Tibial artery (tissue), 4 donors: ENCODE data around the gene ATP11B.

Experiments
- DNase-seq, 2 donors: peaks; one replicate each; pipeline ENCODE4 v3.0.0-alpha.2; 2019
- H3K27ac ChIP-seq, 2 donors: fragments of 200-600 bp; sonication (generic) in 1 of 2; 1 replicate in 1 of 2; 2 replicates in 1 of 2; pipeline ENCODE4 v1.5.1; 2018 to 2019; ENCODE audit warnings: mild to moderate bottlenecking in 1 of 2
- H3K27me3 ChIP-seq, 2 donors: fragments of 200-600 bp; sonication (generic) in 1 of 2; one replicate each; pipeline versions ENCODE4 v1.5.1 to v1.6.0; 2016 to 2019
- H3K36me3 ChIP-seq, 3 donors: fragments of 200-600 bp; sonication (generic) in 2 of 3; one replicate each; pipeline ENCODE4 v1.5.1; 2016 to 2019; ENCODE audit warnings: mild to moderate bottlenecking in 2 of 3
- H3K4me1 ChIP-seq, 4 donors: fragments of 200-600 bp; sonication (generic) in 2 of 4; 1 replicate in 3 of 4; 2 replicates in 1 of 4; pipeline ENCODE4 v1.5.1; 2016 to 2019
- H3K4me3 ChIP-seq, 2 donors: fragments of 200-600 bp; sonication (generic) in 1 of 2; 1 replicate in 1 of 2; 2 replicates in 1 of 2; pipeline ENCODE4 v1.5.1; 2018 to 2019; ENCODE audit warnings: mild to moderate bottlenecking in 2 of 2
- H3K9me3 ChIP-seq, 3 donors: fragments of 200-600 bp; sonication (generic) in 1 of 3; one replicate each; pipeline ENCODE4 v1.5.1; 2016 to 2019
- intact Hi-C: fragments of 100-400 bp; cut with DNase I; formaldehyde crosslinking; loops from one replicate; pipeline ENCODE4 v1.15.0; 2023; ENCODE audit warnings: low total_unique reads
- TF ChIP-seq, protein P1 (sequence below), 2 experiments: fragments of 200-600 bp in 1 of 2; fragments of 450-650 bp in 1 of 2; IDR thresholded peaks; one replicate each; pipeline ENCODE4 v1.5.1; 2017 to 2019; ENCODE audit warnings: antibody characterized with exemption in 2 of 2, mild to moderate bottlenecking in 1 of 2, moderate library complexity in 1 of 2

Gene ATP11B

DNA sequence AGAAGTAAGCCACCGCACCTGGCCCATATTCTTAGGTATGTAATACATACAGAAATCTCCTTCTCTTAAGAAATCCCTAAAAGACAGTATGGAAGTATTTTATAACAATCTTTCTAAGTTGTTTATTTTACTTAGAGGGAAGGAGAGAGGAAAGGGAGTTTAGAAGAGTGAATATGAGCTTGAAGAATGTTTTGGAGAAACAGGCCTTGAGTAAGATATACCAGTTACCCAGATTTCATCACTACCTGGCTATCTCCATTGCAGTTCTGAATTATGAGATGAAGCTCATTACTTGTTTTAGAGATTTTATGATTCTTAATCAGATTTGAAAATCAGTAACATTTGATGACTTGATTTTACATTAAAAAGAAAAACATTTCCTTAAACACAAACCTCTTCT lies 115.2 kb downstream of the ATP11B start:
- H3K36me3 ChIP-seq, result peaks cover 16 to 49% (median 32%) of the 10 kb centered on the region in 3 donors
- DNase-seq, result no peak
- H3K4me1 ChIP-seq, result no peaks in the 10 kb centered on the region
- no peak overlapping the region for H3K27ac ChIP-seq
- no peak overlapping the region for H3K4me3 ChIP-seq
- intact Hi-C loops, result no loop called here
- no peaks in the 10 kb centered on the region for H3K9me3 ChIP-seq
- TF ChIP-seq, protein P1, sequence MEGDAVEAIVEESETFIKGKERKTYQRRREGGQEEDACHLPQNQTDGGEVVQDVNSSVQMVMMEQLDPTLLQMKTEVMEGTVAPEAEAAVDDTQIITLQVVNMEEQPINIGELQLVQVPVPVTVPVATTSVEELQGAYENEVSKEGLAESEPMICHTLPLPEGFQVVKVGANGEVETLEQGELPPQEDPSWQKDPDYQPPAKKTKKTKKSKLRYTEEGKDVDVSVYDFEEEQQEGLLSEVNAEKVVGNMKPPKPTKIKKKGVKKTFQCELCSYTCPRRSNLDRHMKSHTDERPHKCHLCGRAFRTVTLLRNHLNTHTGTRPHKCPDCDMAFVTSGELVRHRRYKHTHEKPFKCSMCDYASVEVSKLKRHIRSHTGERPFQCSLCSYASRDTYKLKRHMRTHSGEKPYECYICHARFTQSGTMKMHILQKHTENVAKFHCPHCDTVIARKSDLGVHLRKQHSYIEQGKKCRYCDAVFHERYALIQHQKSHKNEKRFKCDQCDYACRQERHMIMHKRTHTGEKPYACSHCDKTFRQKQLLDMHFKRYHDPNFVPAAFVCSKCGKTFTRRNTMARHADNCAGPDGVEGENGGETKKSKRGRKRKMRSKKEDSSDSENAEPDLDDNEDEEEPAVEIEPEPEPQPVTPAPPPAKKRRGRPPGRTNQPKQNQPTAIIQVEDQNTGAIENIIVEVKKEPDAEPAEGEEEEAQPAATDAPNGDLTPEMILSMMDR (IDR thresholded peaks at IDR 0.05), result no peak
- H3K27me3 ChIP-seq, result no peaks in the 10 kb centered on the region

DNA sequence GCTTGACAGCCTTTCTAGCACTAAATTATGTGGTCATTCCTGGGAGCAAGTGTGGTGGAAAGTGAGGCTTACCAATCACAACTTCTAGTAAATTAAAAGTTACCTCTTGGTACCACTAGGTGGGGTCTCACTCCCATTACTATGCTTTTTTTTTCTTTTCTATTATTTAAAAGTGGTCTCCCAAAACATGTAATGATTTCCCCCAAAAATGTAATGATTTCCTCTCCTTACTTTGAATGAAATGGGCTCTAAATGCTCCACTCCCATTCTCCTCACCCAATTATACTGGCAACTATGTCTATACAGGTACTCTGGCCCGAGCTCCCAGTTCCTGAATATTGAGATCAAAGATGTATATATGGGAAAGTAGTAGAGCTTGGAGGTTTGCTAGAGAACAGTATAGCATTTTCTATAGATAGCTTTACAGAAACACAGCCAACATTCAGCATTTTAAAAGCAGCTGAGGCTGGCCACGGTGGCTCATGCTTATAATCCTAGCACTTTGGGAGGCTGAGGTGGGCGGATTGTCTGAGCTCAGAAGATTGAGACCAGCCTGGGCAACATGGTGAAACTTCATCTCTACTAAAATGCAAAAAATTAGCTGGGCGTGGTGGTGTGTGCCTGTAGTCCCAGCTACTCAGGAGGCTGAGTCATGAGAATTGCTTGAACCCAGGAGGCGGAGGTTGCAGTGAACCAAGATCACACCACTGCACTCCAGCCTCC lies 116.2 kb downstream of the ATP11B start:
- Histone ChIP-seq H3K9me3 (no peaks in the 10 kb centered on the region), H3K27ac (no peak overlapping the region), H3K4me1 (no peaks in the 10 kb centered on the region), H3K27me3 (no peaks in the 10 kb centered on the region), H3K36me3 (peaks cover 11 to 44% (median 25%) of the 10 kb centered on the region in 3 donors), H3K4me3 (no peak overlapping the region)
- intact Hi-C loops, result no loop called here
- TF ChIP-seq, protein P1 (IDR thresholded peaks at IDR 0.05), result peak; percentile 22 to 38
- no peak for DNase-seq

DNA sequence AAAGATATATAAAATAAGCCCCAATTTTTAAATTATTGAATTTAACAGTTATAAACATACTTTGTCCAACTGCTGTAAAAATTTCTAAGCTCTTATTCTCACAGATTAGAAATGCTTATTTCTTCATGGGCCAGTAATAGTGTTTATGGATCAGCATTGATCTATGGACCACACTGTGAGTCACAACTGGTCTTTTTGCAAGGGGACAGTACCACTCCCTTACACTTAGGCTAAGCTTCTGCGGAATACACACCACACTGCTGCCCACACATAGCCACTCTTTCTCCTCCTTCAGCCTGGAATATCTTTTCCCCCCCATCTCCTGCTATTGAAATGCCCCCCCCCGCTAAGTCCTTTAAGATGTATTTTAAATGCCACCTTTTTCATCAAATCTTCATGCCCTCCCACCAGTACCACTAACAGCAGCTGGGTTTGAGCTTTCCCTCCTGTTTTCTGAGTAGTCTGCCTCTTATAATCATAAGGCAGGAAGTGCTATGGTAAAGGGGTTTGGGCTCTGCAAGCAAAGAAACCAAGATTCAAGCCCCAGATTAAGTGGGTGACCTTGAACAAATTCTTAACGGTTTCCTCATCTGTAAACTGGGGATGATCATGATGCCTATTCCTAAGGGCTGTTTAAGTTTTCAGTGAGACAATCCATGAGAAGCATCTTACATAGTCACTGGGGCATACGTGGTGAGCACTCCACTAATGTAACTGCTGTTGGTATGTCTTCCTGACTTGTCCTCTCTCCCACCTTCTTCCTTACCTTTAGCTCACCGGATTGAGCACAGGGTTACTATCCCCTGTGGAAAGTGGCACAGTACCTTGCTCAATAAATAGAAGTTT lies 117.9 kb downstream of the ATP11B start:
- TF ChIP-seq, protein P1 (IDR thresholded peaks at IDR 0.05), result no peak
- Histone ChIP-seq H3K9me3 (no peaks in the 10 kb centered on the region), H3K27ac (no peak overlapping the region), H3K36me3 (peaks cover 7 to 38% (median 16%) of the 10 kb centered on the region in 3 donors), H3K4me3 (no peak overlapping the region), H3K4me1 (no peaks in the 10 kb centered on the region), H3K27me3 (no peaks in the 10 kb centered on the region)
- no peak for DNase-seq
- intact Hi-C loops, result no loop called here

DNA sequence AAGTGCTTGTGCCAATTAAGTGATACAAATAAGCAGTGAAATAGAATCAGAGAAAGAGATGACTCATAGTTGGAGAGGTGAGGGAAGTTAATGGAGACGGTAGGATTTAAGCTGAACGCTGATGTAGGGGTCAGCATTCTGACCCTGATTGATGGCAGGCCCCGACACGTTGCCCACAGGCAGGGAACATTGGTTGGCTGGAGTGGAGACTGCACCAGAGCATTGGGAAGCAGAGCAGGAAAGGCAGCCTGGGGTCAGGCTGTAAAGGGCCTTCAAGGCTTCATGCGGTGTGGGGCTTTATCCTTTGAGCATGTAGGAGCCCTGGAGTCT lies 118.4 kb downstream of the ATP11B start:
- Histone ChIP-seq H3K4me1 (no peaks in the 10 kb centered on the region), H3K4me3 (no peak overlapping the region), H3K36me3 (peaks cover under 1 to 32% (median 10%) of the 10 kb centered on the region in 3 donors), H3K27ac (no peak overlapping the region), H3K9me3 (no peaks in the 10 kb centered on the region), H3K27me3 (no peaks in the 10 kb centered on the region)
- TF ChIP-seq, protein P1 (IDR thresholded peaks at IDR 0.05), result no peak
- no peak for DNase-seq
- intact Hi-C loops, result no loop called here

DNA sequence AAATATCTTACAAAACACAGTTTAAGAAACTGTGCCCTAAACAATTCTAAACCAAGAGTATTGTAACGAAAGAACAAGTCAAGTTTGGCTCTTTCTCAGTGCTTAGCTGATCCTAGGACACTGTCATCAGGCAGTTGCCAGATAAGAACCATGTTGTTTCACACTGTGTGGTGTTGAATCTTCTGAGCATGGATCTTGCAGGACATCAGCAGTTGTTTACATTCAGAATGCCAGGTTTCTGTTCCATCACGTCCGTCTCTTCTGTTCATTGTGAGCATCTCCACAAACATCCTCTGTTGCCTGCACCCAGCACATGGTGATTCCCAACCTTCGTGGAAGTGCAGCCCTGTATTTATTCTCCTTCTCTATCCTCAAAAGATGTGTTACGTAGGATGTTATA lies 119.2 kb downstream of the ATP11B start:
- no peaks in the 10 kb centered on the region for H3K9me3 ChIP-seq
- H3K27ac ChIP-seq, result no peak overlapping the region
- DNase-seq, result no peak
- intact Hi-C loops, result no loop called here
- no peak overlapping the region for H3K4me3 ChIP-seq
- H3K36me3 ChIP-seq, result peaks cover 0 to 29% (median 5%) of the 10 kb centered on the region in 3 donors
- H3K27me3 ChIP-seq, result no peaks in the 10 kb centered on the region
- TF ChIP-seq, protein P1 (IDR thresholded peaks at IDR 0.05), result no peak
- no peaks in the 10 kb centered on the region for H3K4me1 ChIP-seq
